ENCODE data around the gene ADGRD1.

ADGRD1 gene

DNA sequence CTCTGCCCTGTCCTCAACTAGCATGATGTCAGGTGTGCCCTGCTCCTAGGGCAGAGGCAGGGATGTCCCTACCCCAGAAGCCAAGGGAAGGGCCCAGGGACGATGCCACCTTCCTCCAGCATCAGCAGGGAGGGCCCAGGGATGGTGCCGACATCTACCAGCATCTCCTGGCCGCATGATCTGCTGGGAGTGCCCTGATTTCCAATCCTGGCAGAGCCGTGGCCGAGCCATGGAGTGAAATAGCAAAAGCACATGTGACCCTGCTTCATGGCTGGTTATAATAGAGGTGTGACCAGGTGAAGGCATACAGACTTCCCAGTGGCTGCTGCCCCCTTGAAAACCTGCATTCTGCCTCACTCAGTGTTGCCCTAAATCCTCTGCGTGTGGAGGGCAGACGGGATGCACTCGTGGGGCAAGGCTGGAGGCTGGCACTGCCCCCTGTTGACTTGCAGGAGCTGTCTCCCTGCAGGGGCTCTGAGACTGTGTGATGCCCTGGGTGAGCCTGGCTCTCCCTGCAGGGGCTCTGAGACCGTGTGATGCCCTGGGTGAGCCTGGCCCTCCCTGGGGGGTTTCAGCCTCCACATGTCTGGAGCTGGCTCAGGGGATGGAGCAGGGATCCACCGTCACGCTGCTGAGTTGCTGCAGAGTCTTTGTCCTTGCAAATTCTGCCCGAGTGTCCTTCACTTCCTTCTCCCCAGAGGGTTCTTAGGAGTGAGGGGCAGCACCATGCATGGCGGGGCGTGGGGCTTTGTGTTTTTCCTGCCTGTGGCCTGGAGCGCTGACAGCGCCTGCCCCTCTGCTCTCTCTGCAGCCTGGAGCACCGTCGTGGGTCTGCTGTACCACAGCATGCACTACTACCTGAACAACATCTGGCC, 51.7 kb downstream of the ADGRD1 start:
- no peak for DNase-seq (ENCODE audit: low read depth in 2 of 2, low spot score in 1 of 2)

GRCh38 chr12:131006036-131006735, 52.5 kb downstream of the ADGRD1 start:
- DNase-seq (ENCODE audit: low read depth in 2 of 2, low spot score in 1 of 2) = no peak

DNA sequence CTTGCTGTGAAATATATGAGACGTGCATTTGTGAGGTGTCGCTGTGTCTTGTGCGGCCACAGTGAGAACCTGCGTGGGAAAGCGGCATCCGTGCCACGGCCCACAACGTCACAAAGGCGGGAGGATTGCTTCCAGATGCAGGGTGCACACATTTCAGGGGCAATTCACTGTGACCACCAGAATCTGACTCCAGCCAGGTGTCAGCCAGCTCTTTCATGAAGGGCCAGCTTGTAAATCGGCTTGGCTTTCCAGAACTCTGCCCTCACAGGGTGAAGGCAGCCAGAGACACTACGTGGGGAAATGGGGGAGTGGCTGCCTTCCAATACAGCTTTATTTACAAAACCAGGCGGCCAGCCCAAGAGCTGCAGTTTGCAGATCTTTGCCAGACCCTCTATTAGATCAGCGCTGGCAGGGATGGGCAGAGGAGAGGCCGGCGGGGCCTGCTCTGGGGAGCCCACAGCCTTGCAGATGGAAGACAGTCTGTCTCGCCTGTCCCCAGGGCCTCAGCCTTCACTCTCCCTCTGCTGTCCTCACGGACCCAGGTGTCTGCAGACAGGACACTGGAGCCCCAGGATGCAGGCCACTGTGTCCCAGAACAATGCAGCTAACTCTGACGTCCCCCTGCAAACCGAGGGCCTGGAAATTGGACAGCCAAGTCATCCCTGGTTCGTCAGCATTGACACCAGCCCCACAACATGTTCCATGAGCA, 53.5 kb downstream of the ADGRD1 start:
- DNase-seq (ENCODE audit: low read depth in 2 of 2, low spot score in 1 of 2) = no peak

- DNase-seq (ENCODE audit: low read depth in 2 of 2, low spot score in 1 of 2) = no peak
These were observed 54.0 kb downstream of the ADGRD1 start for GRCh38 chr12:131007740-131008117.

- DNase-seq (ENCODE audit: low read depth in 2 of 2, low spot score in 1 of 2) = no peak
These were observed 54.6 kb downstream of the ADGRD1 start for GRCh38 chr12:131008131-131008912.

DNA sequence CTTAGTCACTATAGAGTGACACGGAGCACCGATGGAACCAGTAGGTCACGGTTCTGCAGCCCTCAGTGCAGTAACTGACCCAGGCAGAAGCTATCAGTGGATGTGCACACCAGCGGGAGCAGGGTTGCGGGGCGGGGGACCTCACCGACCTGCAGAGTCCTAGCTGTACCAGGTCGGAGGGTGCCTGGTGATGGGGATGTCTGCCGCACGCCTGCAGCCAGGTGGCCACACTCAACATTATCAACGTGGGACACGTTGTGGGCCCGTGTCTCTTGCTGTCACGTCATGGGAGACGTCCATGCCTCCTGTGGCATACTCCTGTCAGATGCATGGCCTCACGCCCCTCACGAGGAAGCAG, 55.2 kb downstream of the ADGRD1 start:
- DNase-seq (ENCODE audit: low read depth in 2 of 2, low spot score in 1 of 2) = no peak

DNA sequence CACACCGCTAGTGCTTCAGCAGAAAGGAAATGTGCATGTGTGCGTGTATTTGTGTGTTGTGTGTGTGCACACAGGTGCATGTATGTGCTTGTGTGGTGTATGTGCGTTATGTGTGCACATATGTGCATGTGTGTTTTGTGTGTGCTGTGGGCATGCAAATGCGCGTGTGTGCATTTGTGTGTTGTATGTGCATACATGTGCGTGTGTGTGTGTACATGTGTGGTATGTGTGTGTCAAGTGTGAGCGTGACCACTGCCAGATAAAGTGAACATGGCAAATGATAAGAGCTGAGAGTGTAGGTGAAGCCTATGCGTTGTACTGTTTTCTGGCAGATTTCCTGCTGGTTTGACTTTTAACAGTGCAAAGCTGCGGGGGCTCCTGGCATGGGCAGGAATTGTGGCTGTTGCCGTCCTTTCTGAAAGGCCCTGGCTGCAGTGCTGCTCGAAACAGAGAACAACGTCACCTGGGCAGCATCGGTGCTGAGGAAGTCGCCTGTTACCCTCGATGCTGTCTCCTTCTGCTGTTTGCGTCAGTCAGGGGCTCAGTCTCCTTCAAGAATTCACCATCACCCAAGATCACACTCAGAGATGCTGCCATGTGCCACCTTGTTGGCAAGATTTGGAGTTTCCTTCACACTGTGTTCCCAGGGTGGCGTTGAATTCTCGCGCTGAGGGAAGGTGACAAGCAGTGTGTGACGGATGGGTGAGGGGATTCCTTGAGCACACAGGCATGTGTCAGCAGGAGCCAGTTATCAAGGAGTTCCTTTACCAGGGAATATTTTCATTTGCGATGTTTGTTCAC, 56.1 kb downstream of the ADGRD1 start:
- DNase-seq (ENCODE audit: low read depth in 2 of 2, low spot score in 1 of 2) = no peak

DNA sequence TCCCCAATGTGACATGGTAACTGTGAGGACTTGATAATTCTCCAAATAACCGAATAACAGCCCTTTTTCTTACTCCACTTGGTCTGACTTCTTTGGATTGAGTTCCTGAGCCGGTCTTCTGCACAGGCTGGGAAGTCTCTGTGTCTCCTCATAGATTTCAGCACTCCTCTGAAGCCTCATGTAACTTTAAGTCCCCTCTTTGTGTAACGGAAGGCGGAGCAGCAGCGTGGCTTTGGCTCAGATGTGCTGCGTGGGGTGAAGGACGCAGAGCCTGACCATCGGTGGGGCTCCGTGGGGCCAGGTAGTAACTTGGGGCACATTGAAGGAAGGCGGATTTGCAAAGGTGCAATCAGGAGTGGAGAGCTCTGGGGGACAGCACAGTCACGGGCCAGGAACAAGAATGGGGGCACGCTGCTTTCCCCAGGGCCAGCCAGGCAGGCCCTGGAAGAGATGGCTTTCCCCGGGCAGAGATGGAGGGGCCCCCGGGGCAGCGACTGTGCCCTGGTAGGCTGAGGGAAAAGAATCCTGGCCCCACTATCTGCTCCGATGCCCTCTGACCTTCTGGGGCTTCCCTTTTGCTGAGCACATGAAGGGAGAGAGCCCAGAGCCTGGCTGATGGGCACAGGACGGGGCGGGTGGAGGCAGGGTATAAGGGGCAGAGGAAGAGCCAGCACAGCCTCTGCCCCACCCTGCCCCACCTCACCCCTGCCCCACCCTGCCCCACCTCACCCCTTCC, 56.9 kb downstream of the ADGRD1 start:
- DNase-seq (ENCODE audit: low read depth in 2 of 2, low spot score in 1 of 2) = no peak

DNA sequence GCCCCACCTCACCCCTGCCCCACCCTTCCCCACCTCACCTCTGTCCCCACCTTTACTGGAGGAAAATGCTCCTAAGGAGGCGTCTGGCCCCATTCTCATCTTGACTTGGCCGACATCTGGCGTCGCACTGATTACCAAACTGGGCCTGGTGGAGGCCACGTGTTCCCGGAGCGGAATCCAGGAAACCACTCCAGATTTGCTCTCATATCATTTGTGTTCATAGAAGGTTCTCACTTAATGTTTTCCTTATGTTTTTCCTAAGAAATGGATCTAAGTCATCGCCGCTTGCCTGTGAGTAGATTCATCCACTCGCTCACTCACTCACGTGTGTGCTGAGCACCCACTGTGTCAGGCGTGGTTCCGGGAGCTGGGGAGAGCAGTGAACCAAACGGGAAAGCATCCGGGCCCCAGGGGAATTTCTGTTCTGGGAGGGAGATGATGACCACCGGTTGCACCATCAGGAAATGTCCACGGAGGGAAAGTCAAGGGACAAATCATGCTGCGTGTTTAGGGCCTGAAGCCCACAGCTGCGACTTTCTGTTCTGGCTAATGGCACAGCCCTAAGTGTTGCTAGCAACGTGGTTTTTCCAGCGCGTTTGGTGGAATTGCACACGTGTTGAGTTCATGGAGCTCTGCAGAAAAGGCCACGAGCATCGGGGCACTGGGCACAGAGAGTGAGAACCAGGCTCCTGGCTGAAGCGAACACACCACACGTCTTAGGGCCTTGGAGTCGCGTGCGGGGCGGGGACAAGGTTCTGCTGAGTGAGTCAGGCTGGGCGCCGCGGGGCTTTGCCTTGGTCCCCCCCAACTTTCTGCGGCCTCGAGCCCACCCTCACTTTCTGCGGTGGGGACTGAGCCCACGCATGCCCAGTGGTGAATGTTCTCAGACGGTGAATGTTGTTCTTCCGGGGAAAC, 57.7 kb downstream of the ADGRD1 start:
- no peak for DNase-seq (ENCODE audit: low read depth in 2 of 2, low spot score in 1 of 2)

GRCh38 chr12:131012279-131013069, 58.8 kb downstream of the ADGRD1 start:
- DNase-seq (ENCODE audit: low read depth in 2 of 2, low spot score in 1 of 2) = no peak

DNA sequence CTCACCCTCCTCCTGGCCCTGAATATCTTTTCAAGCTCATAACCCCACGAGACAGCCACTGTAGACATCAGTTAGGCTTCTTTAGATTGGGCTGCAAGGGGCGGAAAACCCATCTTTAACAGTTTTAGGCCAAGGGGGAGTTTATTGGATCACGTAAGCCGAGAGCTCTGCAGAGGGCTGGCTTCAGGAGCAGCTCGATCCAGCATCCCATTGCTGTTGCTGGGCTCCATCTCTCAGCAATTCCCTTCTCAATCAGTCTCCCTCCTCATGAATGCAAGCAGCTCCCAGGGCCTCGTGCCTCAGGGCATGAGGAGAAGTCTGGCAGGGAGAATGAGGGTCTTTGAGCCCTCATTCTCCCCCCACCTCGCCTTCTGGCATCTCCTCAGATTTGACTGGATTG, 59.4 kb downstream of the ADGRD1 start:
- DNase-seq (ENCODE audit: low read depth in 2 of 2, low spot score in 1 of 2) = no peak

- no peak for DNase-seq (ENCODE audit: low read depth in 2 of 2, low spot score in 1 of 2)
These were observed 60.6 kb downstream of the ADGRD1 start for GRCh38 chr12:131014343-131014742.

DNA sequence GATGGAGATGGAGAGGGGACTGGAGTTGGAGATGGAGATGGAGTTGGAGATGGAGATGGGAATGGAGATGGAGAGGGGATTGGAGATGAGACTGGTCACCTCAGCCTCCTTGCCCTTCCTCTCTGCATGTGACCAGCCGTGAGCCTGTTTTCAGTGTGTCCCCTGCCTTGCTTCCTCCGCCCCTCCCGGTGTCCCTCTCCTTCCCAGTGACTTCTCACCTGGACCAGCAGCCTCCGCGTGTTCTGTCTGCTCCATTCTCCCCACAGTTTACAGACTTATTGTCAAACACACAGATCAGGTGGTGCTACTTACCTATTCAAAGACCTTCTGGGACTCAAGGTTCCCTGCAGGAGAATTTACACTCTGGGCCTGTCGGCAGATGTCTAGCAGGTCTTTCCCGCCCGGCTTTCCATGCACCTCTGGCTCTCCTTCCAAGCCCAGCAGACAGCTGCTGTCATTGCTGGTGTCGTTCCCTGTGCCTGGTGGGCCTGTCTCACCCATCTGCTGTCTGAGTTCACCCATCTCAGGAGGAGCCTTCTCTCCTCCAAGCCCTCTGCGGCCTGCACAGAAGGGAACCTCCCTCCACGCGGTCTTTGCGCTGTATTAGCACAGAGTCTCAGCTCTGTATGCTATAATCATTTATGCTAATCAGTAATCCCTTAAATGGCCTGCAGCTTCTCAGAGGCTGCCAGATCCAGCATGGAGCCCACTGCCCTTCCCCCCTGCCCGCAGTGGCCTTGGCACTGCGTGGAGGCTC, 62.1 kb downstream of the ADGRD1 start:
- no peak for DNase-seq (ENCODE audit: low read depth in 2 of 2, low spot score in 1 of 2)

- no peak for DNase-seq (ENCODE audit: low read depth in 2 of 2, low spot score in 1 of 2)
These were observed 63.8 kb downstream of the ADGRD1 start for GRCh38 chr12:131017477-131017991.

- DNase-seq (ENCODE audit: low read depth in 2 of 2, low spot score in 1 of 2) = no peak
These were observed 64.4 kb downstream of the ADGRD1 start for GRCh38 chr12:131018019-131018620.

- DNase-seq (ENCODE audit: low read depth in 2 of 2, low spot score in 1 of 2) = no peak
These were observed 65.2 kb downstream of the ADGRD1 start for GRCh38 chr12:131018808-131019397.
